Activated CD4-positive, alpha-beta T cell treated with anti-CD3 and anti-CD28 coated beads, Interleukin-2, Interleukin-6, amounts not matched to agents 100 ng/mL and 50 ng/mL, durations not matched to agents 16 hours and 8 hours (primary cell): ENCODE data around the gene GRK3.

Experiments
- DNase-seq: peaks from one replicate; pipeline ENCODE4 v3.0.0-alpha.2; 2020

GRK3 gene

GRCh38 chr22:25628494-25628893, 64.0 kb downstream of the GRK3 start:
- no peak for DNase-seq

- DNase-seq: no peak
Measured at GRCh38 chr22:25629613-25630012, 65.1 kb downstream of the GRK3 start.

DNA sequence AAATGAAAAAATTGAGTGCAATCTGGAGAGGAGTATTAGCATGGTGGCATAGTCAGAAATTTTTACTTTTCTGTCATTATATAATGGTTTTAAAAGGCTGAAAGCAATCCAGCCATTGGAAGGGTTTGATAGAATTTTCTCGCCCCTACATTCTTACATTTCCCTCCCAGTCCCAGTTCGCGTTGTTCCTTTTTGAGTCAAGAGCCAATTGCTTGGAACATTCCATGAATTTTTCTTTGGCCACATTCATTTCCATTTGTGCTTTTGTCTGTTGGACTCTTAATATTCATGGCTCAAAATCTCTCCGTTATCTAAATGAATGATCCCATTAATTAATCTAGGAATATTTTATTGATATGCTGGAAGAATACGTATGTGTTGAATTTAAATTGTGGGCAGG, 66.0 kb downstream of the GRK3 start:
- DNase-seq: no peak

DNA sequence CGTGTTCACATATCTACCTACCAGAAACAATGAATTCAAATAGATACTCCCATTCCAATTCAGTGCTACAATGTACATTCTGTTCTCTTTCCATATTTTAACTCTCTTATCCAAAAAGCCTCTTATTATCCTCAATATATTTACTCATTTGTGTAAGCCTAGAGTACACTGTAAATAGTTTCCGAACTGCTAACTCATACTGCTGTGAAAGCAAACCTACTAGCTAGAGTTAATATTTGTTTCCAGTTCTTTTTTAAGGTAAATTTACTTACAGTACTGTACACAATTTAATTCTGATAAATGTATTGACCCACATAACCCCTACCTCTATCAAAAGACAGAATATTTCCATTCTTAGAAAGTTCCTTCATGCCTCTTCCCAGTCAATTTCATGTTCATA, 71.8 kb downstream of the GRK3 start:
- no peak for DNase-seq

DNA sequence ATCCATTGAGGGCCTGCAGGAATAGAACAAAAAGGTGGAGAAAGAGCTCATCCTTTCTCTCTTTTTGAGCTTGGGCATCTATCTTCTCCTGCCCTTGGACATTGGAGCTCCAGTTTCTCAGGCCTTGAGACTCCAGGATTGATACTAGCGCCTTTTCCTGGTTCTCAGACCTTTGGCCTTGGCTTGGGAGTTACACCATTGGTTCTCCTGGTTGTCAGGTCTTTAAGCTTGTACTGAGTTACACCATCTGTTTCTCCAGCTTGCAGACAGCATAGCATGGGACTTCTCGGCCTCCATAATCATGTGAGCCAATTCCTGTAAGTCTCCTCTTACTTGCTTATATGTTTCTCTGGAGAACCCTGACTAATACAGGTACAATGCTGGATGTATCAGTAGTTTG, 72.6 kb downstream of the GRK3 start:
- no peak for DNase-seq

- DNase-seq: no peak
Measured at GRCh38 chr22:25637672-25638071, 73.2 kb downstream of the GRK3 start.

- DNase-seq: no peak
Measured at GRCh38 chr22:25638638-25639037, 74.2 kb downstream of the GRK3 start.

- peak; percentile 13 for DNase-seq
Measured at GRCh38 chr22:25641650-25642049, 77.2 kb downstream of the GRK3 start.

GRCh38 chr22:25643232-25644000, 78.9 kb downstream of the GRK3 start:
- DNase-seq: no peak

GRCh38 chr22:25644122-25644521, 79.6 kb downstream of the GRK3 start:
- DNase-seq: no peak

DNA sequence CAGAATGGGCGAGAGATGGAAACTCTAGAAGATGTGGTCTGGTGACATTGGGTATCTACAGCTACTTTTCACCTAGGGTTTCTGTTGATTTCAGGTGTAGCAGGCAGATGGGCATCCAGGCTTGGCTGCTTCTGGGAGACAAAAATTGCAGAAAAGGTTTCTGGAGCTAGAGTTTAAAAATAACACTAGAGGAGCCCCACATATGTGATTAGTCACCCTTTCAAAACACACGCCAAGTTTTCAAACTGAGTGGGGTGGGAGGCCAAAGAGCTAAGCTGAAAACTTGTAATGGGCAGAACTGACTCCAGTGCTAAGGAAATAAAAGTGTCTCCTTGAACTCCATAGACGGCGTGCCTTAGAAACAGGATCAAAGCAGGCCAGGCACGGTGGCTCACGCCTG, 80.8 kb downstream of the GRK3 start:
- no peak for DNase-seq

DNA sequence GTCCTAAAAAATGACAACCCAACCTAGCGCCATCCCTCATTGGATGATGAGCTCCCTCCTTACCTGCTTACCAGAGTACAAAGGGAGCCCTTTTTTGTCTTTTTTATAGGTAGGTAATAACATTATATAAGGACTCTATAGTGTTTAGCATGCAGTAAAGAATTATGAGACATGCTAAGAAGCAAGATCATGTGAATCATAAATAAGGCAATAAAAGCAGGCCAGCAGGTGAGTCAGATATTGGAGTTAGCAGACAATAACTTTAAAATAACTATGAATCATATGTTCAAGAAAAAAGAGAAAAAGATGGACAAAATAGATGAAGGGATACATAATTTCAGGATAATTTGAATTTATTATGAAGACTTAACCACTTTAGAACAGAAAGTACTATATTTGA, 81.5 kb downstream of the GRK3 start:
- DNase-seq: no peak

DNA sequence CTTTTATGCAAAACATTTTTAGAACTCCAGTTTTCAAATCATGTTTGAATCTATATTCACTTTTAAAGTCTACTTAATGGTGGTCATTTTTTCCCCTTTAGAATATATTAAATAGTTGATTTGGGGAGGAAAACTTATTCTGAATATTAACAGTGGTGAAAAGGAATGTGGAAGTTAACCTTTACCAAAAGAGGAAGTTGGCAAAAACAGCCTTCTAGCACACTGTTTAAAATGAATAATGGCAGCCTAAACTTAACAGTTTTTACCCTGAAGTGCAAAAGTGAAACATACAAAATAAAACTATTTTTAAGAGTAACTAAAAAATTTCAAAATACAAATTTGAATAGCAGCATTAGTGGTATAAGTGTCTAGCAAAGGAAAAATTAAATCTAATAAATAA, 86.4 kb downstream of the GRK3 start:
- DNase-seq: no peak

DNA sequence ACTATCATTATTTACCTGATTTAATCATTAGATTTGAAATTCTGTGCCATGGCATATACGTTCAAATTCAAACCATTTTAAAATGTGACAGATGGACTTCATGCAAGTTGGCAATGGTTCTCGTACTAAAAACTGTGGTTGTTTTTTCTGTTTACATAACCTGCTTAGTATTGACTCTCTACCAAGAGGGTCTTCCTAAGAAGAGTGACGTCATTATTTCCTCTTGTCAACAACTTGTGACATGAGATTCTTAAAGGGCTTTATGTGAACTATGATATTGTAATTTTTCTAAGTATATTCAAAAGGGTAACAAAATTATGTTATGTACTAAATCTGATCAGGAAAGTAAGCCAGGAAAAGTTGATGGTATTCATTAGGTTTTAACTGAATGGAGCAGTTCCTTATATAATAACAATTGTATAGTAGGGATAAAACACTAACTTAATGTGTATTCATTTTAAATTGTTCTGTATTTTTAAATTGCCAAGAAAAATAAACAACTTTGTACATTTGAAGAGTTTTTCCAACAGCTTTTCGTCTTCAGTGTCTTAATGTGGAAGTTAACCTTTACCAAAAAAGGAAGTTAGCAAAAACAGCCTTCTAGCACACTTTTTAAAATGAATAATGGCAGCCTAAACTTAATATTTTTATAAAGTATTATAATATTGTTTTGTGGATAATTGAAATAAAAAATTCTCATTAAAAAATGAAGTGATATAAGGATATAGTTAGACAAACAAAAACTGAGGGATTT, 87.0 kb downstream of the GRK3 start:
- no peak for DNase-seq

- DNase-seq: no peak
Measured at GRCh38 chr22:25654676-25655075, 90.2 kb downstream of the GRK3 start.

GRCh38 chr22:25655371-25655935, 91.0 kb downstream of the GRK3 start:
- DNase-seq: peak; percentile 20

GRCh38 chr22:25656724-25657123, 92.2 kb downstream of the GRK3 start:
- DNase-seq: peak; percentile 14

DNA sequence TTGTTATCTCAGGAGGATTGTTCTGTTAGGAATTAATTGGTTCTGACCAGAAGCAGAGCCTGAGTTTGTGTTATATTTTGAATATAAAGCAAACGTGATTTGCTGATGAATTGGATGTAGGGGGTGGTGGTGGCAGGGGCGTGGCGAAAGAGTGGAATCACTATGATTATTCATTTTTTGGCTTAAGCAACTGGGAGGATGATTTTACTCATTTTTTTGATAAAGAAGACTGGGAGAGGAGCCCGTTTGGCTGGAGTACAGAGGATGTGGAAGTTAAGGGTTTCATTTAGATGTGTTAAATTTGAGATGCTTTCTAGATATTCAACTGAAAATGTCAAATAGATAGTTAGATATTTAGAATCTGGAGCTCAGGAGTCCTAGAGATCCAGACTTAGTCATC, 94.2 kb downstream of the GRK3 start:
- no peak for DNase-seq

GRCh38 chr22:25659413-25659812, 94.9 kb downstream of the GRK3 start:
- DNase-seq: no peak

- DNase-seq: no peak
Measured at GRCh38 chr22:25660336-25660735, 95.9 kb downstream of the GRK3 start.

DNA sequence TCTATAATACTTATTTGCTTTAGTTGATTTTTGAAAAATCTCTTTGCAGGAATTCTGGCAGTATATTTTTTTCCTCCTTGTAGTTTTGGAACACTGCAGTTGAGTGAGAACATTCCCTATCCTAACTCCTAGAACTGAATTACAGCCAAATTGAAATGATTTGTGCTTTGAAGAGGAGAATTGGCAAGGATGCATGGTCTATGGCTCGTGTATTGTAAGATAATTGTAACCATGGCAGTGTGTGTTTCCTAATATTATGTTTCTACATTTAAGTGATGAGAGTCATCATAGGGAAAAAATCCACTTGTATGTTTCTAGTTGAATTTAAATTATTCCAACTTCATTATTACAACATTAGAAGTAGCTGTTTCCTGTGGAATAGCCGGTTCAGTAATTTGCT, 96.6 kb downstream of the GRK3 start:
- DNase-seq: no peak

DNA sequence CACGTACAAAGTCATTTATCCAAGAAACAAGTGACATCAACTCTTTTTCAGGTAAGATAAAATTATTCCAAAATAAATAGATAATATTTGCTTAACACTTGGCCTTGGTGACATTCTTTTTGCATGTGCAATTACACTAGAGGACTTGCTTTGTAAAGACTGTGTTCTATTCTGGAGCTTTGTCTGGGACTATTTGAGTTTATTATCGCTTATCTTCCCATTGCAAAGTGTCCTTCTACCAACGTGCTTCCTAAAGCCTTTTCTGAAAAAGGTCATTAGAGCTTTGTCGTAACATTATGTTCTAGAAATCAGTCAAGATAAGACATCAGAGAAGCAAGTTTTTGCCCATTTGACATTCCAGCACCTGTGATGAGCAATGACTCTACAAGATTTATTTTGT, 99.2 kb downstream of the GRK3 start:
- no peak for DNase-seq

GRCh38 chr22:25666308-25666707, 101.8 kb downstream of the GRK3 start:
- DNase-seq: no peak

- no peak for DNase-seq
Measured at GRCh38 chr22:25668437-25668836, 104.0 kb downstream of the GRK3 start.
